Endothelial cell of umbilical vein (primary cell): Measurements from ENCODE around the gene PLEKHG5. TPM values are rescaled to one million over a fixed set of nuclear protein-coding genes. Genes with fewer than 3 reads are reported as not detected.
"Not testable (repeated sequence)": the region's sequence is repeated elsewhere in the genome, so short reads cannot be mapped to it uniquely, and the experiment has no call there.

Experiments
- BruUV-seq: library from RNA; stranded (reverse); fragments of 400-500 nt; replicated peaks from 2 replicates; lab custom pipeline; 2021; lab: Mats Ljungman, UMichigan
- CTCF ChIA-PET: fragments of 300-600, 350-600 bp; sonication (Branson Sonifier 250); formaldehyde crosslinking; loops from one replicate; lab custom pipeline; 2021; ENCODE audit warnings: antibody characterized with exemption, inconsistent platforms; lab: Charles Lee
- POLR2A ChIA-PET: fragments of 300-600, 350-600 bp; sonication (Branson Sonifier 250); formaldehyde crosslinking; loops from one replicate; lab custom pipeline; 2021; ENCODE audit warnings: antibody characterized with exemption, inconsistent platforms; lab: Charles Lee
- DNase-seq: peaks from one replicate; pipeline ENCODE4 v3.0.0-alpha.2; 2011; ENCODE audit warnings: low read depth, low spot score
- FAIRE-seq: peaks from 2 replicates; lab custom pipeline; 2011; peaks lifted over from hg19 to GRCh38; lab: Jason Lieb, UNC
- H2AFZ ChIP-seq: 2 replicates; pipeline ENCODE4 v1.6.0; 2012; ENCODE audit warnings: low read depth, low read length, control low read depth, inconsistent platforms
- H3K27ac ChIP-seq: 2 replicates; pipeline ENCODE4 v1.5.1; 2011; ENCODE audit warnings: low read depth, mild to moderate bottlenecking, control low read depth, low read length, moderate library complexity; ENCODE audit not compliant: insufficient read depth
- H3K27me3 ChIP-seq, 2 experiments: 2 replicates each; pipeline versions ENCODE4 v1.6.0 to v1.6.1; 2011; ENCODE audit warnings: low read length in 2 of 2, mixed read lengths in 1 of 2; ENCODE audit not compliant: control insufficient read depth in 2 of 2, insufficient read depth in 2 of 2
- H3K36me3 ChIP-seq, 2 experiments: 2 replicates in 1 of 2; 3 replicates in 1 of 2; pipeline ENCODE4 v1.5.1; 2011; ENCODE audit warnings: low read length in 2 of 2, mild to moderate bottlenecking in 1 of 2, moderate library complexity in 1 of 2; ENCODE audit not compliant: control insufficient read depth in 2 of 2, insufficient read depth in 2 of 2; ENCODE audit errors: extremely low read depth in 1 of 2
- H3K4me1 ChIP-seq: 3 replicates; pipeline ENCODE4 v1.5.1; 2011; ENCODE audit warnings: mild to moderate bottlenecking, low read length; ENCODE audit not compliant: control insufficient read depth, insufficient read depth; ENCODE audit errors: extremely low read depth
- H3K4me2 ChIP-seq: 2 replicates; pipeline ENCODE4 v1.6.1; 2011; ENCODE audit warnings: low read length, control low read depth, mixed read lengths; ENCODE audit not compliant: insufficient read depth
- H3K4me3 ChIP-seq, 3 experiments: fragments of 200-600 bp in 1 of 3; sonication (generic), shearing (Covaris generic) in 1 of 3; replicated peaks in 1 of 3; 2 replicates each; pipeline ENCODE4 v1.5.1; 2011 to 2016; ENCODE audit warnings: control low read depth in 3 of 3, low read length in 3 of 3, mild to moderate bottlenecking in 2 of 3, inconsistent platforms in 1 of 3, low read depth in 1 of 3, moderate library complexity in 1 of 3; ENCODE audit not compliant: insufficient read depth in 1 of 3
- H3K79me2 ChIP-seq: 2 replicates; pipeline ENCODE4 v1.6.0; 2012; ENCODE audit warnings: low read length, inconsistent platforms; ENCODE audit not compliant: control insufficient read depth, insufficient read depth
- H3K9ac ChIP-seq: replicated peaks from 2 replicates; pipeline ENCODE3; 2011; ENCODE audit warnings: low read length, control low read depth; ENCODE audit not compliant: insufficient read depth; ENCODE audit errors: extremely low read depth
- H3K9me1 ChIP-seq: replicated peaks from 3 replicates; pipeline ENCODE4 v1.6.0; 2011; ENCODE audit warnings: mild to moderate bottlenecking, low read length; ENCODE audit not compliant: control insufficient read depth, insufficient read depth; ENCODE audit errors: extremely low read depth
- H3K9me3 ChIP-seq: replicated peaks from 2 replicates; pipeline ENCODE4 v1.5.1; 2012; ENCODE audit warnings: low read length, inconsistent platforms; ENCODE audit not compliant: control insufficient read depth, insufficient read depth
- H4K20me1 ChIP-seq: replicated peaks from 2 replicates; pipeline ENCODE3; 2011; ENCODE audit warnings: mild to moderate bottlenecking, low read length; ENCODE audit not compliant: control insufficient read depth, insufficient read depth; ENCODE audit errors: extremely low read depth
- EZH2 ChIP-seq: IDR thresholded peaks from 2 replicates; pipeline ENCODE4 v1.6.1; 2012; ENCODE audit warnings: borderline replicate concordance, low read depth, mild to moderate bottlenecking, moderate library complexity, low read length, inconsistent platforms; ENCODE audit not compliant: severe bottlenecking
- FOS ChIP-seq: IDR thresholded peaks from 2 replicates; pipeline ENCODE4 v1.6.1; 2011; ENCODE audit warnings: mild to moderate bottlenecking, low read length, moderate library complexity, borderline replicate concordance; ENCODE audit not compliant: insufficient read depth
- JUN ChIP-seq: IDR thresholded peaks from 2 replicates; pipeline ENCODE4 v1.6.1; 2011; ENCODE audit warnings: borderline replicate concordance, low read depth; ENCODE audit not compliant: insufficient read length, insufficient read depth
- POLR2AphosphoS5 ChIP-seq: IDR thresholded peaks from 2 replicates; pipeline ENCODE4 v1.6.1; 2012; ENCODE audit warnings: low read depth, mild to moderate bottlenecking, control low read depth, low read length, moderate library complexity; ENCODE audit not compliant: insufficient read depth
- dilution Hi-C: fragments of 300-500 bp; cut with MboI; formaldehyde crosslinking; loops from one replicate; pipeline ENCODE4 v1.15.0; 2019; ENCODE audit warnings: low sequenced_read_pairs; ENCODE audit not compliant: extremely low pct_ligation_motif_present
- intact Hi-C: fragments of 100-400 bp; cut with micrococcal nuclease; formaldehyde crosslinking; loops from one replicate; pipeline ENCODE4 v1.10.0; 2022
- polyA plus RNA-seq, 4 experiments: library from polyadenylated mRNA; depleted of rRNA in 3 of 4; stranded (reverse) in 3 of 4; unstranded in 1 of 4; fragments of >200 nt; gene quantifications; 2 replicates each; pipeline versions ENCODE4 v1.2.1 to v1.2.3, GENCODE V29; 2011 to 2012; ENCODE audit warnings: missing spikeins in 1 of 4
- total RNA-seq: library from RNA; stranded (reverse); gene quantifications from 2 replicates; pipeline ENCODE4 v1.2.3, GENCODE V29; 2021
- TF ChIP-seq, protein P1 (sequence below), 2 donors: IDR thresholded peaks; 1 replicate in 1 of 2; 2 replicates in 1 of 2; pipeline ENCODE4 v1.5.1; 2011; ENCODE audit warnings: low read length in 2 of 2, mild to moderate bottlenecking in 2 of 2, moderate library complexity in 2 of 2, control low read depth in 1 of 2, inconsistent platforms in 1 of 2, low read depth in 1 of 2; ENCODE audit not compliant: insufficient read depth in 1 of 2; ENCODE audit errors: extremely low read depth in 1 of 2
- TF ChIP-seq, protein P2 (sequence below): IDR thresholded peaks from 2 replicates; pipeline ENCODE4 v1.6.1; 2011; ENCODE audit not compliant: insufficient read depth, insufficient read length

Gene PLEKHG5
- total and polyA plus RNA-seq, 2 donors (not counting 3 experiments of a cell fraction or from before 2014, with no cell fraction given): 30.6 to 56.9 TPM

DNA sequence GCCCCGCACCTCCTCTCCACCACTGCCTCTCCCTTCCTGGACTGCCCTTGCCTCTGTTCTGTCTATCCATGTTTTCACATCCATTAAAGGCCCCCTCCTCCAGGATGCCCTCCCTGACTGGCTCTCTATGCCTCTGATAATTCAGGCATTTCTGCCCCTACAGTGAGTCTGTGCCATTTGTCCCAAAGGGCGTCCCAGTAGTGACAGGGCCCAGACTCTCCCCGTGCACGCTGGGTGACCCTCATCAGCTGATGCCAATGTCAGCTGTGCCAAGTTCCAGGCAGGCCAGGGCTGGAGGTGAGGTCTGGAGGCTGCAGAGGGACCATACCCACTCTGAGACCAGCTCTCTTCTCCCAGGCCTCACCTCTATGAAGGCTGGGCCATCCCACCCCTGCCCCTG, 3.2 kb upstream of the PLEKHG5 start:
- POLR2A ChIA-PET: no interaction called here
- Histone ChIP-seq H3K9ac (no peak overlapping the region), H3K36me3 (no peaks in the 10 kb centered on the region), H3K4me2 (no peak overlapping the region), H3K4me1 (peaks cover 45% of the 10 kb centered on the region), H3K9me1 (no peaks in the 10 kb centered on the region), H4K20me1 (no peaks in the 10 kb centered on the region), H3K4me3 (no peak overlapping the region), H3K9me3 (no peaks in the 10 kb centered on the region), H3K27me3 (no peaks in the 10 kb centered on the region), H2AFZ (no peak overlapping the region), H3K27ac (no peak overlapping the region), H3K79me2 (no peaks in the 10 kb centered on the region)
- BruUV-seq: no TSS peak
- FAIRE-seq (no peak), DNase-seq (no peak)
- CTCF ChIA-PET: interaction anchor here (1.5 to 10.9 kb wide), 2 partner anchors 8 to 29 kb away, joined by 6 to 113 read pairs; no protein-coding TSS in a partner anchor
- dilution Hi-C loops: no loop called here
- TF ChIP-seq, protein P1, sequence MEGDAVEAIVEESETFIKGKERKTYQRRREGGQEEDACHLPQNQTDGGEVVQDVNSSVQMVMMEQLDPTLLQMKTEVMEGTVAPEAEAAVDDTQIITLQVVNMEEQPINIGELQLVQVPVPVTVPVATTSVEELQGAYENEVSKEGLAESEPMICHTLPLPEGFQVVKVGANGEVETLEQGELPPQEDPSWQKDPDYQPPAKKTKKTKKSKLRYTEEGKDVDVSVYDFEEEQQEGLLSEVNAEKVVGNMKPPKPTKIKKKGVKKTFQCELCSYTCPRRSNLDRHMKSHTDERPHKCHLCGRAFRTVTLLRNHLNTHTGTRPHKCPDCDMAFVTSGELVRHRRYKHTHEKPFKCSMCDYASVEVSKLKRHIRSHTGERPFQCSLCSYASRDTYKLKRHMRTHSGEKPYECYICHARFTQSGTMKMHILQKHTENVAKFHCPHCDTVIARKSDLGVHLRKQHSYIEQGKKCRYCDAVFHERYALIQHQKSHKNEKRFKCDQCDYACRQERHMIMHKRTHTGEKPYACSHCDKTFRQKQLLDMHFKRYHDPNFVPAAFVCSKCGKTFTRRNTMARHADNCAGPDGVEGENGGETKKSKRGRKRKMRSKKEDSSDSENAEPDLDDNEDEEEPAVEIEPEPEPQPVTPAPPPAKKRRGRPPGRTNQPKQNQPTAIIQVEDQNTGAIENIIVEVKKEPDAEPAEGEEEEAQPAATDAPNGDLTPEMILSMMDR (IDR thresholded peaks at IDR 0.05; ENCODE audit: extremely low read depth in 1 of 2, insufficient read depth in 1 of 2, low read depth in 1 of 2, low read length in 2 of 2): no peak
- no peak for TF ChIP-seq POLR2AphosphoS5
- no peak for TF ChIP-seq JUN
- no peak for TF ChIP-seq FOS
- no peak for TF ChIP-seq EZH2
- TF ChIP-seq, protein P2, sequence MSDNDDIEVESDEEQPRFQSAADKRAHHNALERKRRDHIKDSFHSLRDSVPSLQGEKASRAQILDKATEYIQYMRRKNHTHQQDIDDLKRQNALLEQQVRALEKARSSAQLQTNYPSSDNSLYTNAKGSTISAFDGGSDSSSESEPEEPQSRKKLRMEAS: no peak
- intact Hi-C loops: loop anchor here (10.0 kb wide), 1 partner anchor 290 kb away; the partner anchor contains the start of gene CAMTA1

DNA sequence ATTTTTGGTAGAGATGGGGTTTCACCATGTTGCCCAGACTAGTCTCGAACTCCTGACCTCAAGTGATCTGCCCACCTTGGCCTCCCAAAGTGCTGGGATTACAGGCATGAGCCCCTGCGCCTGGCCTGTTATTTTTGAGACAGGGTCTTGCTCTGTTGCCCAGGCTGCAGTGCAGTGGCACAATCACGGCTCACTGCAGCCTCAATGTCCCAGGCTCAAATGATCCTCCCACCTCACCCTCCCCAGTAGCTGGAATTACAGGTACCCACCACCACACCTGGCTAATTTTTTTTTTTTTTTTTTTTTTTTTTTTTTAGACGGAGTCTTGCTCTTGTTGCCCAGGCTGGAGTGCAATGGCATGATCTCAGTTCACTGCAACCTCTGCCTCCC, 2.4 kb upstream of the PLEKHG5 start:
- H3K9ac ChIP-seq, POLR2A ChIA-PET, DNase-seq, H3K27me3 ChIP-seq, H3K36me3 ChIP-seq, H3K27ac ChIP-seq, H3K4me3 ChIP-seq, H3K79me2 ChIP-seq, H3K4me2 ChIP-seq, BruUV-seq, H3K9me1 ChIP-seq, H2AFZ ChIP-seq, H4K20me1 ChIP-seq, FAIRE-seq, dilution Hi-C loops, H3K9me3 ChIP-seq: not testable (repeated sequence)
- peaks cover 46% of the 10 kb centered on the region for H3K4me1 ChIP-seq
- CTCF ChIA-PET: interaction anchor here (1.1 to 10.9 kb wide), 4 partner anchors 30 to 61 kb away, joined by 3 to 113 read pairs (median 3); partner anchors contain the start of gene NOL9
- intact Hi-C loops: loop anchor here (10.0 kb wide), 1 partner anchor 291 kb away; the partner anchor contains the start of gene CAMTA1
